OCI-LY3 (cell line): ENCODE results near the gene RTF1.

Source experiments
- H2AFZ ChIP-seq: fragments of 200-600, 300-600 bp; shearing (Covaris generic); 2 replicates; pipeline ENCODE4 v1.6.0; 2014; ENCODE audit warnings: antibody characterized with exemption, low read depth, low read length
- H3K27ac ChIP-seq: fragments of 200-600, 300-600 bp; sonication (generic); 2 replicates; pipeline ENCODE4 v1.5.1; 2014; ENCODE audit warnings: mild to moderate bottlenecking, low read length, moderate library complexity, mixed read lengths
- H3K27me3 ChIP-seq: fragments of 200-600, 300-600 bp; sonication (generic); 2 replicates; pipeline ENCODE4 v1.6.1; 2014; ENCODE audit warnings: low read depth, low read length, mixed read lengths
- H3K36me3 ChIP-seq: fragments of 200-600, 300-600 bp; sonication (generic); replicated peaks from 2 replicates; pipeline ENCODE3; 2014; ENCODE audit warnings: low read depth, low read length, mixed read lengths
- H3K4me1 ChIP-seq: fragments of 300-600, 200-600 bp; sonication (generic); 2 replicates; pipeline ENCODE4 v1.6.1; 2014; ENCODE audit warnings: low read length, mixed read lengths
- H3K4me2 ChIP-seq: fragments of 200-600, 300-600 bp; sonication (generic); 2 replicates; pipeline ENCODE4 v1.6.1; 2014; ENCODE audit warnings: low read length, mixed read lengths
- H3K4me3 ChIP-seq: fragments of 300-600, 200-600 bp; sonication (generic); 2 replicates; pipeline ENCODE4 v1.5.1; 2014; ENCODE audit warnings: antibody characterized with exemption, mild to moderate bottlenecking, low read length, moderate library complexity
- H3K79me2 ChIP-seq: fragments of 300-600, 200-600 bp; shearing (Covaris generic); 2 replicates; pipeline ENCODE4 v1.6.1; 2014; ENCODE audit warnings: mild to moderate bottlenecking, low read length, mixed read lengths
- H3K9ac ChIP-seq: fragments of 300-600, 200-600 bp; shearing (Covaris generic); 2 replicates; pipeline ENCODE4 v1.6.0; 2014; ENCODE audit warnings: mild to moderate bottlenecking, low read length, moderate library complexity
- H3K9me3 ChIP-seq: fragments of 200-600, 300-600 bp; shearing (Covaris generic); 2 replicates; pipeline ENCODE4 v1.6.1; 2014; ENCODE audit warnings: low read length, mixed read lengths; ENCODE audit not compliant: insufficient read depth
- H4K20me1 ChIP-seq: fragments of 200-600, 300-600 bp; sonication (generic); 2 replicates; pipeline ENCODE4 v1.6.1; 2016; ENCODE audit warnings: low read length, mixed read lengths; ENCODE audit not compliant: insufficient read depth
- CTCF ChIP-seq: fragments of 200-600, 300-600 bp; sonication (generic); IDR thresholded peaks from 2 replicates; pipeline ENCODE4 v1.5.1; 2014; ENCODE audit warnings: antibody characterized with exemption, low read length, low read depth
- EZH2phosphoT487 ChIP-seq: fragments of 200-600 bp; shearing (Covaris generic); IDR thresholded peaks from 2 replicates; pipeline ENCODE4 v1.6.1; 2018; ENCODE audit warnings: antibody characterized with exemption, mixed run types, low read depth

The RTF1 gene

GRCh38 chr15:41401904-41402267 is 15.0 kb upstream of the RTF1 start:
- TF ChIP-seq CTCF (no peak), EZH2phosphoT487 (no peak)
- peak overlapping the region; percentile 58 for H2AFZ ChIP-seq
- no peaks in the 10 kb centered on the region for H3K9me3 ChIP-seq

GRCh38 chr15:41407341-41407740 is 9.6 kb upstream of the RTF1 start:
- H3K4me3 ChIP-seq = no peak overlapping the region

More at GRCh38 chr15:41401904-41402267, 15.0 kb upstream of the RTF1 start:
- H3K4me3 ChIP-seq = peak overlapping the region; percentile 91
- H3K36me3 ChIP-seq = no peaks in the 10 kb centered on the region
- H4K20me1 ChIP-seq = no peaks in the 10 kb centered on the region
- no peaks in the 10 kb centered on the region for H3K27me3 ChIP-seq
- H3K9ac ChIP-seq = peak overlapping the region; percentile 85
- H3K79me2 ChIP-seq = peaks cover 21% of the 10 kb centered on the region
- H3K27ac ChIP-seq = peak overlapping the region; percentile 69
- peaks cover 9% of the 10 kb centered on the region for H3K4me1 ChIP-seq
- H3K4me2 ChIP-seq = peak overlapping the region; percentile 83

GRCh38 chr15:41408234-41408641 is 8.7 kb upstream of the RTF1 start:
- no peak overlapping the region for H3K27ac ChIP-seq
- no peak for TF ChIP-seq CTCF
- TF ChIP-seq EZH2phosphoT487 = no peak

More at GRCh38 chr15:41407341-41407740, 9.6 kb upstream of the RTF1 start:
- H3K4me2 ChIP-seq = peak overlapping the region; percentile 39
- no peak overlapping the region for H3K9ac ChIP-seq
- peak overlapping the region; percentile 27; the same call in 1 of the 2 replicates for H2AFZ ChIP-seq
- H3K79me2 ChIP-seq = peaks cover 9% of the 10 kb centered on the region
- H3K27ac ChIP-seq = no peak overlapping the region
- no peak for TF ChIP-seq EZH2phosphoT487
- TF ChIP-seq CTCF = no peak
- H3K36me3 ChIP-seq = no peaks in the 10 kb centered on the region
- peaks cover 11% of the 10 kb centered on the region for H3K4me1 ChIP-seq
- H3K27me3 ChIP-seq = no peaks in the 10 kb centered on the region
- H3K9me3 ChIP-seq = no peaks in the 10 kb centered on the region
- no peaks in the 10 kb centered on the region for H4K20me1 ChIP-seq

GRCh38 chr15:41411031-41411430 is 5.9 kb upstream of the RTF1 start:
- Histone ChIP-seq H3K36me3 (peaks cover 3% of the 10 kb centered on the region), H3K27me3 (no peaks in the 10 kb centered on the region), H3K4me3 (no peak overlapping the region), H3K4me1 (peaks cover 9% of the 10 kb centered on the region), H2AFZ (no peak overlapping the region), H3K27ac (no peak overlapping the region), H3K9me3 (no peaks in the 10 kb centered on the region), H3K4me2 (no peak overlapping the region), H3K9ac (no peak overlapping the region), H3K79me2 (peaks cover 8% of the 10 kb centered on the region), H4K20me1 (no peaks in the 10 kb centered on the region)
- TF ChIP-seq EZH2phosphoT487 (no peak), CTCF (no peak)

More at GRCh38 chr15:41408234-41408641, 8.7 kb upstream of the RTF1 start:
- no peak overlapping the region for H3K4me2 ChIP-seq
- no peaks in the 10 kb centered on the region for H3K36me3 ChIP-seq
- peaks cover 4% of the 10 kb centered on the region for H3K79me2 ChIP-seq
- peaks cover 7% of the 10 kb centered on the region for H3K4me1 ChIP-seq
- no peaks in the 10 kb centered on the region for H4K20me1 ChIP-seq
- H3K27me3 ChIP-seq = no peaks in the 10 kb centered on the region
- H3K9ac ChIP-seq = no peak overlapping the region
- no peaks in the 10 kb centered on the region for H3K9me3 ChIP-seq
- H2AFZ ChIP-seq = no peak overlapping the region
- H3K4me3 ChIP-seq = no peak overlapping the region
